Stimulated activated CD4-positive, alpha-beta T cell treated with anti-CD3 and anti-CD28 coated beads, Interleukin-15, amount 100 ng/mL, for 1 hour (primary cell): ENCODE data around the gene THBS2.
A peak's percentile ranks its signal among the peaks of the same experiment; 100 is the strongest.
"Not testable (repeated sequence)": the region's sequence is repeated elsewhere in the genome, so short reads cannot be mapped to it uniquely, and the experiment has no call there.

Experiments used
- DNase-seq, 2 donors: peaks; one replicate each; pipeline ENCODE4 v3.0.0-alpha.2; 2020; ENCODE audit warnings: low read depth in 1 of 2, low spot score in 1 of 2

Gene THBS2

DNA sequence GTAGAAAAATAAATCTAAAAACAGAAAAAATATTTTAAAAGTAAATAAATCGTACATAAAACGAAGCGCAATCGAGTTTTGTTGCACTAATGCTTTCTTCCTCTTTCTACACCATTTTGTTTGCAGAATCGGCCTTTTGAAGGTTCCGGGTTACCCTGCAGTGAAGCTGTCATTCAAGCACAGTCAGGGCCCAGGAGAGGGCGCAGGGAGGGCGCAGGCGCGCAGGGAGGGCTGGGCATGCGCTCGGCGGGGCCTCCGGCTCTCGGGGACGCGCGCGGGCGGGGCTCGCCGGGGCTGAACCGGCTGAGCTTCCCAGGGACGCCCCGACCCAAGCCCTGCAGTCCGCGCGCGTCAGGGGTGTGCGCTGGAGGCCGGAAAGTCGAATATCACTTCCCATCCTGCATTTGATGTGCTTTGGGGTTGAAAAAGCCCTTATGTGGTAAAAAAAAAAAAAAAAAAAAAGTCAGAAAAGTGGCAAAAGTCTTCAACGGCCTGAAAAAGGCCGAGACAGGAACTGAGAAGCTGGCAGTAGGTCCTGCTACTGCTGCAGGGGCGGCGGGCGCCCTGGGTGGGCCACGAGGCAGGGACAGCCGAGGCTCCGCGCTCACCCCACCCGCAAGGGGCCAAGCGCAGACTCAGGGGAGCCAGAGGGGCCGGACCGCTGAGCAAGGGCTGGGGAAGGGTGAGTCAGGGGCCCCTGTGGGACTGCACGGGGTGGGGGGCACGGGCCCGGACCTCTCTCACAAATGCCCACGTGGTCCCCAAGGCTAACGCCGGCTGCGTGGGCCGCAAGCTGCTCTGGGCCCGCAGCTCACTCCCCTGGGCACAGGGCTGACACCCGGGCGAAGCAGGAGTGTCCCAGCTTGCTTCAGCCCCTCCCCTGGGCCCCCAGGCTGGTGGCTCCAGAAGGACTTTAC is 40.5 kb downstream of the THBS2 start:
- peak; percentile 74 to 84 for DNase-seq

DNA sequence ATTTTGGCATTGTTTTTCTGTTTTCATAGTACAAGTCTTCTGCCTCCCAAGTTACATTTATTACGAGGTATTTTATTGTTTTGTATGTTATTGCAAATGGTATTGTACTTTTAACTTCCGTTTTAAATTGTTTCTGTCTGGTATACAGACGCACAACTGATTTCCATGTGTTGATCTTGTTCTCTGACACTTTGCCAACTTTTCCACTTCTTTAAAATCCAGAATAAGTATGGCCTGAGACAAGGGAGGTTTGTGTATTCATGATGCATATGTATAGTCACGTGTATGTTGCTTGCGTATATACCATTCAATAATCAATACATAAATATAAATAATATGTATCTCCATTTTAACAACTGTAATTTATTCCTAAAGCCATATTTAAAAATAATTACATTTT is 41.2 kb downstream of the THBS2 start:
- DNase-seq, result no peak

GRCh38 chr6:169211881-169212280 is 41.8 kb downstream of the THBS2 start:
- no peak for DNase-seq

GRCh38 chr6:169210611-169211010 is 43.0 kb downstream of the THBS2 start:
- DNase-seq, result no peak

- no peak for DNase-seq
These were observed 45.6 kb downstream of the THBS2 start for GRCh38 chr6:169208011-169208410.

DNA sequence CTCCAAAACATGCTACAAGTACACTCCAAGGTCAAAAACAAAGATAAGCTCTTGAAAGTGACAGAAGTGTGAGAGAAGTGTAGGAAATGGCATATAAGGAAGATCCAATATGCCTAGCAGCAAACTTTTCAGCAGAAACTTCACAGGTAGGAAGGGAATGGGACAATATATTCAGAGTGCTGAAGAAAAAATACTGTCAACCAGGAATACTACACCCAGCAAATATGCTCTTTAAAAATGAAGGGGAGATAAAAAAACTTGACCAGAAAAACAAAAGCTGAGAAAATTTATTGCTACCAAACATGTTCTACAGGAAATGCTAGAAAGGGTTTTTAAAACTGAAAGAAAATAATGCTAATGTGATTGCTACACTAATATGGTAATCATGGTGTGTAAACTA is 46.2 kb downstream of the THBS2 start:
- DNase-seq, result no peak

DNA sequence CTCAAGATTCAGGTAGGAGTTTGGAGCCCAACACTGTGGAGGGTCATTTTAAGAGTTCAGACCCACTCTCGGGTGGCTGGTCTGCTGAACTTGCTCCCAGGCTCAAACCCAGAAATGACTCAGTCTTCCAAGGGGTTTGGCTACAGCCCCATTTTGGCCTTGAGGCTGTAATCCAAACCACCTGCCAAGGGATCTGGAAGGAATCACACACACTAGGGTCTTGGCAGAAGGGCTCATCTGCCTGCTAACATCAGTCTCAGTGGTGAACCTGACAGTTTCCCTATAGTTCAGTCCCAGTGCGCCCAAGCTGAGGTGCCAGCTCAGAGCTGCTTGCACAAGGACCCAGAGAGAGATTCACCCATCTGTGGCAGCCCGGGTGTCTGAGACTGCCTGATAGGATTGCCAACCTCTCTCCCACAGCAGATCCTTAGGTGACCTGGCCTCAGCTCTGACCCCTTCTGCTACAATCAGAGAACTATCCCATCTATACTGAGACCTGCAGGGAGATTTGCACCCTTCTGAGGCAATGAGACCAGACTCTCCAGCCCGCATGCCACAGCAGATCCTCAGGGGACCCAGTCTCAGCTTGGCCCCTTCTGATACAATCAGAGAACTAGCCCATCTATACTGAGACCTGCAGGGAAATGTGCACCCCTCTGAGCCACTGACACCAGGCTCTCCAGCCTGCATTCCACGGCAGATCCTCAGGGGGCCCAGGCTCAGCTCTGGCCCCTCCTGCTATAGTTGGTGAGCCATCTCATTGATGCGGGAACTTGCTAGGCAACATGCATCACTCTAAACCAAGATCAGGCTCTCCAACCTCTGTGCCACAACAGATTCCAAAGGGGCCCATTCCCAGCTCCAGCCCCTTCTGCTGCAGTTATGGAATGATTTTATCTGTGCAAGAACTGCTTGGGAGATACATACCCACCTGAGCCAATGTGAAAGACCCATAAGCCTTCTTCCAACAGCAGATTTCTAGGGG is 48.2 kb downstream of the THBS2 start:
- DNase-seq, result no peak

DNA sequence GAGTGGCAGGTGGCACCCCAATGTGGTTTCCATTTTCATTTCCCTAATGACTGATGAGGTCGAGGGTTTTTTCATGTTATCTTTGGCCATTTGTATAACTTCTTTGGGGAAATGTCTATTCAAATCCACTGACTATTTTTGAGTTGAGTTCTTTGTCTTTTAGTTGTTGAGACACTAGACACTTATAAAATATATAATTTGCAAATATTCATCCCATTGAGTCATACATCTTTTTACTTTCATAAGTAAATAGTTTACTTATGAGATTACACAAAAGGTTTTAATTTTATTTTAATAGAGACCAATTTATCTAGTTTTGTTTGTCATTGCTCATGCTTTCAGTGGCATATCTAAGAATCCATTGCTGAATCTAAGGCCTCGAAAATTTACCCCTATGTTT is 49.5 kb downstream of the THBS2 start:
- no peak for DNase-seq

- no peak for DNase-seq
These were observed 51.7 kb downstream of the THBS2 start for GRCh38 chr6:169201985-169202384.

GRCh38 chr6:169200893-169201514 is 52.6 kb downstream of the THBS2 start:
- DNase-seq, result no peak

DNA sequence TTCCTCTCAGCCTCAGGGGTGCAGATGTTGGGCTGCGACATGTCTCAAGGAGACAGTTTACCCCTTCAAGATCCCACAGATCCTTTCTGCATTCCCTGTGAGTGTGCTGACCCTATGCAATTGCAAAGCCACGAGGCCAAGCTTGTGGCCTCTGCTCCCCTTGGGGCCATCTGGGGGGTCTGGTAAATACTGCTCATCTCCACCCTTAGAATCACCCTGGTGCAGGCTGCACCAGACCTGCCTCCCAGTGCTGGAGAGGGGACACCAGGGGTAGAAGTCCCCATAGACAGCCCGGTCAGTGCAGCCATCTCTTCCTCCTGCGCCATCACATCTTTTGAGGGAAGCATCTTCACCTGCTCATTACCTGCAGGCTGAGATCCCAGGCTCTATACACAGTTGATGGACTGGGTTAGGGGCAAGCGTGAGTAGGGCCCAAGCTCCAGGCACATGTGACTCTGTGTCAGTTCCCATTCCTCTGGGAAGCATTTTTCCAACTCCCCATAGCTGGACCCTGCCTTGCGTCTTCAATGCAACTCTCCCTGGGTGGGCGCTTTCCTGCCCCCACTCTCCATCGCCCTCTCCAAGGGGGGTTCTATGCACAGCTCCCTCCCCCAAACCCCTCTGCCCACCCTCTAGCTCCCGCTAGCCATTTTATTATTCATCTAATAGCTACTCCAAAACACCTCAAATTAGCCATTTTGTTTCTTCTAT is 53.9 kb downstream of the THBS2 start:
- DNase-seq, result no peak

DNA sequence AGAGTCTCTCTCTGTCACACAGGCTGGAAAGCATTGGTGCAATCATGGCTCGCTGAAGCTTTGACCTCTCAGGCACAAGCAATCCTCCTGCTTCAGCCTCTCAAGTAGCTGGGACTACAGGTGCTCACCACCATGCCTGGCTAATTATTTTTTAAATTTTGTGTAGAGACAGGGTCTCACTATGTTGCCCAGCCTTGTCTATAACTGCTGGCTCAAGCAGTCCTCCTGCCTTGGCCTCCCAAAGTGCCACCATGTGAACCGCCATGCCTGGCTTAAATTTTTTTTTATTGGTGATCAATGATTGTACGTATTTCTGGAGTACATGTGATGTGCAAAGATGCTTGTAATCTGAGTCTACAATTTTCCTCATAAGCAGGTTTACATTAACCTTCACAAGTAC is 54.8 kb downstream of the THBS2 start:
- no peak for DNase-seq

GRCh38 chr6:169197929-169198328 is 55.7 kb downstream of the THBS2 start:
- DNase-seq, result not testable (repeated sequence)

DNA sequence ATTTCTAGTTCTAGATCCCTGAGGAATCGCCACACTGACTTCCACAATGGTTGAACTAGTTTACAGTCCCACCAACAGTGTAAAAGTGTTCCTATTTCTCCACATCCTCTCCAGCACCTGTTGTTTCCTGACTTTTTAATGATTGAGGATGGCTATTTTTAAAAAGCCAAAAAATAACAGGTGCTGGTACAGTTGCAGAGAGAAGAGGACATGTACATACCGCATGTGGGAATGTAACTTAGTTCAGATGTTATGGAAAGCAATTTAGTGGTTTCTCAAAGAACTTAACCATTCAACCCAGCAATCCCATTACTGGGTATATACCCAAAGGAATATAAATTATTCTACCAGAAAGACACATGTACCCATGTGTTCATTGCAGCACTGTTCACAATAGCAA is 57.4 kb downstream of the THBS2 start:
- not testable (repeated sequence) for DNase-seq

- DNase-seq, result no peak
These were observed 58.9 kb downstream of the THBS2 start for GRCh38 chr6:169194737-169195136.

- no peak for DNase-seq
These were observed 62.7 kb downstream of the THBS2 start for GRCh38 chr6:169190970-169191369.

DNA sequence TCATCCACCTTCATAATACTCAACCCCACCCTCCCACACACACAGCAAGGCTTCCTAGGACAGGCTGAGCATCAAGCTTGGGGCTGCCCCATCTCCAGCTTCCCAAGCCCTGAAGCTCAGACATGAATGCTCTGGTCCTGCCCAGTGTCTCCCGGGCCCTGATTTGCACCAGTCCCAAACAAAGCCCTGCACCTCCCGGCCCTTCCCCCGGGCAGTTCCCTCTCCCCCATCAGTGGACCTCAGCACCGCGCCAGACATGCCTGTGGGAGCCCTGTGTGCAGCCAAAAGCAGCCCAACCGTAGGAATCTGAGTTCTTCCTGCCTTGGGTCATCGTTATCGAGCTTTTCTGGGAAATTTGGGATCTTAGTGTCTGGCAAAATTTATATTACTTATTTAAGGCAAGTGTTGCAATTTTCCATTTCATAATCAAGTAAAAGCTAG is 63.5 kb downstream of the THBS2 start:
- DNase-seq, result no peak

GRCh38 chr6:169189686-169190085 is 64.0 kb downstream of the THBS2 start:
- no peak for DNase-seq

GRCh38 chr6:169189182-169189581 is 64.5 kb downstream of the THBS2 start:
- DNase-seq, result no peak

- no peak for DNase-seq
These were observed 65.2 kb downstream of the THBS2 start for GRCh38 chr6:169188475-169188874.

DNA sequence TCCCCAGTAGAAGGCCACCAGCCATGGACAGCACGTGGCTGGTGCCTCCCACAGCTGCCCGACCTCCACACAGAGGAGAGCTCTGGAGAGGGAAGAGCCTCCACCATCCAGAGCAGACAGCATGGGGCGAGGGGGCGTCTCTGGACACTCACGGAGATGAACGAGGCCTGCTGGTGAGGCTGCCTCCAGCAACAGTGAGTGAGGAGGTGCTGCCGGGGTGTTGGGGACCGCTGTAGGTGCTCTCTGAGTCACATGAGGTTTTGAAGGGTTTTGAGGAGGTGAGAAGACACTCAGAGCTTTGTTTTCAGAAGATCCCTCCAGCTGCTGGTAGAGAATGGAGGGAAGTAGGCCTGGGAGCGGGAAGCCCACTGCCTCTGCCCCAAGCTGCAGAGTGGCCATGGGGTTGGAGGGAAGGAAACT is 65.6 kb downstream of the THBS2 start:
- no peak for DNase-seq
